Endometrial microvascular endothelial cells (primary cell): ENCODE measurements around the gene PLEKHA5. TPM values are rescaled to one million over a fixed set of nuclear protein-coding genes. Genes with fewer than 3 reads are reported as not detected.

ENCODE experiments used
- in situ Hi-C: cut with HindIII; loops from 2 replicates; pipeline ENCODE4 v1.10.0; 2017; ENCODE audit warnings: low sequenced_read_pairs, low pct_unique_long_range_greater_than_20kb; ENCODE audit errors: inconsistent ontology term
- total RNA-seq: library from RNA; depleted of rRNA; stranded (reverse); fragments of >200 nt; gene quantifications from one replicate; pipeline ENCODE4 v1.2.3, GENCODE V29; 2015; ENCODE audit errors: inconsistent ontology term

The PLEKHA5 gene
- total RNA-seq, 1 donor from 2014 or later: 11.2 TPM

DNA sequence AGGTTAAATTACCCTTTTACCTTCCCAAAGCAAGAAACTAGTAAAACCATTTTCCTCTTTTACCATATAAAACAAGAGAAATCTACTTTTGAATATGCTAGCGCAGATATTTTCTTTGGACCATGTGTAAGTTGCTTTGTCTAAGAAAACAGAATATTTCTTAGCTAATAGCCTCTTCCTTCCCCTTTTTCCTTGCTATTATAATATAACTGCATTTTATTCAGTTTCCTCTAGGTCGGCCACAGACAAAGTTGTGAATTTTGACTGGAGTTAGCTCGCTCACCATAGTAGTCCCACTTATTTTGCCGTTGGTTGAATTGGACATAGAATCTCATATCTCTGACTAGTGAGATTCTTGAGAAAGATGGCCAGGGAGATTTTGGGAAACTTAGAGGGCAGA lies 115.6 kb downstream of the PLEKHA5 start:
- in situ Hi-C loops: no loop called here

DNA sequence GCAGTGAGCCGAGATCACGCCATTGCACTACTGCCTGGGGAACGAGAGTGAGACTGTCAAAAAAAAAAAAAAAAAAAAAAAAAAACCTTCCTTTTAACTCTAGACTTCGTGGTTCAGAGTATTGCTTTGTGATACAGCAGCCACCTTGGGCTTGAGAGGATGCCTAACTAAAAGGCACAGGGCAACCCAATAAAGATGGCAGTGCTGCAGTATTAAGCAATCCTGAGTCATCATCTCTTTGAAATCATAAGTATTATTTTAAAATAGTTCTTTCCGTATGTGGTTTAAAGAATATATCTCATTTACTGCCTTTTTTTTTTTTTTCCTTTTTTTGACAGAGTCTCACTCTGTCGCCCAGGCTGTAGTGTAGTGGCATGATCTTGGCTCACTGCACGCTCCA lies 116.1 kb downstream of the PLEKHA5 start:
- in situ Hi-C loops: no loop called here

DNA sequence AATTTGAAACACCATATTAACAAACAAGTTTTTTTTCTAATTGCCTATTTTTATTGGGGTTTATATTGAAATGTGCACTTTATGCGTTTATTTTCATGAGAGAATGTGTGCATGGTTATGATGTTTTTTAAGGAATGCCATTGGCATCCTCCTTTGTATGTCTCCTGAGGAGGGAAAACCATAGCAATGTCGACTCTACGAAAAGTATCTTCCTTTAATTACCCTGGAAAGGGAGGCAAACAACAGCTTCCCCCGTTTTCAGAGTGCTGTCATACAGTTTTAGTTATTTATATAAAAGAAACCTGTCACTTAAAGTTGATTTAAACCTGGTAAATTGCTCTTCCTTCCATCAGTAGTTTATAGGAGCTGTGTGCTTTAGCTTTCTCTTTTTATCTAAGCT lies 117.4 kb downstream of the PLEKHA5 start:
- in situ Hi-C loops: no loop called here

DNA sequence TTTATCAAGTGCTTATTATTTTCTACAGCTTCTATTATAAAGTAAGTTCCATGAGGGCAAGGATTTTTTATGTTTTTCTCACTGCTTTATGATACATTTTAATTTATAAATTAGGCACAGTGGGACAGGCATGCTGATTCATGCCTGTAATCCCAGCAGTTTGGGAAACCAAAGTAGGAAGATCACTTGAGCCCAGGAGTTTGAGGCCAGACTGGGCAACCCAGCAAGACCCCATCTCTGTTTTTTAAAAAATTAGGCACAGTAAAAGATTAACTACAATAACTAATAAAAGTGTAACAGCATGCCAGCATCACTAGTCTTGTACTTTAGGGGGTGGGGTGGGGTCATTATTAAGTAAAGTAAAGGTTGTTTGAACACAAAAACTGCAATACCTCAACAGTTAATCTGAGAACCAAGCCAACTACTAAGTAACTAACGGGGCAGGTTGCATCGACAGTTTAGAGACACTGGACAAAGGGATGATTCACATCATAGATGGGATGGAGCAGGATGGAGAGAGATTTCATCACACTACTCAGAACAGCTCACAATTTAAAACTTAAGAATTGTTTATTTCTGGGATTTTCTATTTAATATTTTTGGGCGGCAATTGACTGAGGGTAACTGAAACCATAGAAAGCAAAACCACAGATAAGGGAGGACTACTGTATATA lies 119.5 kb downstream of the PLEKHA5 start:
- in situ Hi-C loops: no loop called here

DNA sequence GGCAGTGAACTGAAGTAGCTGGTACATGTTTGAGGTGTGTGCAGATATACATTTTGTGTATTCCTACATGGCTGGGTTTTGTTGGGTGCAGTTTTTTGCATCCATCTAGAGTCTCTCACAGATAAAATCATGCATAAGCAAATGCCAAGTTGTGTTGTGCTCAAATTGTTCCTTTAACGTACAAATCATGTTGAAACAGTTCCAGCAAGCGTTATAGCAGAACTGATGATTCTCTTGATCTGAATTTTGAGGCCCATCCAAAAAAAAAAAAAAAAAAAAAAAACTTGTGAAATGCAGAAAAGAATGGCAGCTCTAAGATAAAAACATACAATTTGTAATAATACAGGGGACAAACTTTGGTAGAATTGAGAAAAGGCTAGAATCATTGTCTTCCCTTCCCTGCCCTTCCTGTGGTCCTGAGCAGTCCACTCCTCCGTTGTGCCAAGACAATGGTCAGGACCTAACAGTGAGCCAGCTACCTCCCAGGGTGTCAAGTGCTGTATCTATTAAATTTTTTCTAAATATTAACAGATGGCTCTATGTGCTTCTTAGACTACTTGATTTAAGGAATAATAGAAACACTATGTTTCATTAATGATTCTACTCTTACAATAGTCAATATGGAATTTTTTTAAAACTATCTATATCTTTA lies 122.1 kb downstream of the PLEKHA5 start:
- in situ Hi-C loops: no loop called here

DNA sequence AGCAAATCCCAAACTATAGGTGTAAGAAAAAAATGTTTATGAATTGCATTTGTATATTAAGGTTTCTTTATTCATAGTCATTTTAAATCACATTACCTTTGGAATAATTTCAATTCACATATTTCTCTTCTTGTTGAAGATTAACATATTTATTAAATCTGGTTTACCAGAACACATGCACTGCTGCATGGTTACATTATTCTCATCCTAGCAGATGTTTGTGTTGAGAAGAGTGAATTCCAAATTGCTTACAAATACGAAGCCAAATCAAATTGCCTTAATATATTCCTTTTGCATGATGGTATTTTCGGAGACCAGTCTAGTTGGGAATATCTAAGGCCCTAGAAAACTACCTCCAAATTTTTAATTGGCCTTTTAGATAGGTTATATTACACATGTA lies 130.6 kb downstream of the PLEKHA5 start:
- in situ Hi-C loops: no loop called here

DNA sequence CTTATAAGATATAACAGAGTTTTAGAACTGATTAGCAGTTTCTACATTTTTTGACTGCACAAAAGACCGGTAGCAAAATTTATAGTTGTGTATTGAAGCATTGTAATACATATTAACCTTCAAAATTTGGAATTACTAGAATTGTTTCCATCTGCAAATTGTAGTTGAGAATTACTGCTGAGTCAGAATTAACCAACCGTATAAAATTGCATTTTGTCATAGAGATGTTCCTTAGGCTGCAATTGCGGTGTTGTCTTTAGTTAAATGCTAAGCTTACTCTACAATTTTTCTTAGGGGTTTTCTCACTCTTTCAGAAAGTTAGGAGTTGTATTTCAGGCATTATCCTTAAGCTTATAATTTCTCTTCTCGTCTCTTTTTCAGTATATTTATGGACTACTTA lies 132.2 kb downstream of the PLEKHA5 start:
- in situ Hi-C loops: no loop called here

DNA sequence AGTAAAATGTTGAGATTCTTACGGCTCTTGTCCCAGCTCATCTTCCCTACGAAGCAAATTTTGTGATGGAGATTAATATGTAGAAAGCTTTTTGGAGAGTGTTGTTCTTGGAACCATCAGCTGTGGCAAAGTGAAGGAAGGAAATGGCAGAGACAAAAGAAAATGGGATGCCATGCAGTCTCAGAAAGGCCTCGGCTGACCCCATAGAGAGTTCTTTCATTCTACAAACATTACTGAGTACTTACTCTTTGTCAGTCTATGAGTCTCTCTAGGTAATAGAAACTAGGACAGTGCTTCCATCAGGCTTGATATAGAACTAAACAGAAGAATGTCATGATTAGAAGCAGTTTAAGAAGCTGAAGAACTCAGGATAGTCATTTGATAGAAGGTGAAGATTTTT lies 134.1 kb downstream of the PLEKHA5 start:
- in situ Hi-C loops: no loop called here

DNA sequence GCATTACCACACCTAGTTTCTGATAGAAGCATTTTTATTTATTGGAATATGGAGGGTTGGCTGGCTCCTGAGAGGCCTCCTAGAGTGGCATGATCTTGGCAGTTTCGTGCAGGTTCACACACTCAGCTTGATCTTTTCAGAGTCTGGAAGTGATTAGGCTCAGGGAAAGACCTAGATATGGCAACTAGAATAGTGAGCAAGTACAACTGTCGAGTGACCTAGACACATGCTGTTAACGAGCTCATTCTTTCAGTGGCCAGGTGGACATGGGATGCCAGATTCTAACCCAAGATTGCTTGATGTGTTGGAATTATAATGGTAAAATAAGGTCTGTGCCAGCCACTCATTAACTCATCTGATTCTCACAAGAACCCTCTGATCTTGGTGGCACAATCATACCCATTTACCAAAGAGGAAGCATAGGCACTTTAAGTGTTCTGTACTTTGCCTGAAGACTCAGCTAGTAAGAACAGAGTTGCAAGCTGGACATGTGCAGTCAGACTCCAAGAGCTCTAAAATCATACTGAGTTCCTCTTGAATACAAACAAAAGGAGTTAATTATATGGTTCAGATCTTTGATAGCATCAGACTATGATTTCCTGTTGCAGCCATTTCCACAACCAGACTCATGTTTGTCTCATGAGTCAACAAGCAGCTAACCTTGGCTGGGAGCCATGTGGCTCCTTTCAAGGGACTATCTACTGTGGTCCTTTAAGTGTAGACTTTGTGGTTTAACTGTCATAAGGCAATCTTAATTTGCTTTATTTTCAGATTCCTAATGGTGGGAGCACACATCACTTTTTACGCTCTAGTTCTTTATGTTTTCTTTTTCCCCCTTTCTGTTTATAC lies 144.2 kb downstream of the PLEKHA5 start:
- in situ Hi-C loops: no loop called here

DNA sequence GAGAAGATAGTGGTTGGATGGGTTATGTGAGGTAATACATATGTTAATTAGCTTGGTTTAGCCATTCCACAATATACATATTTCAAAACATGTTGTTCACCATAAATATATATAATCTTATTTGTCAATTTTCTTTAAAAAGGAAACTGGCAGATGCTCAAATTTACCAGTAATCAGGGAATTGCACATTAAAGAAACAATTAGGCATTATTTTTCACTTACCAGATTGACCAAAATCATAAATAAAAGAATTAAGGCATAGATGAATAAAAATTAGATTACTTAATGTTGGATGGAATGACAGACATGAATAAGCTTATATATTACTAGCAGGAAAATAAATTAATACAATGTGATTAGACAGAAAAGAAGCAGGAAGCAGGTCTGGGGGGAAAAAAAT lies 147.2 kb downstream of the PLEKHA5 start:
- in situ Hi-C loops: no loop called here

DNA sequence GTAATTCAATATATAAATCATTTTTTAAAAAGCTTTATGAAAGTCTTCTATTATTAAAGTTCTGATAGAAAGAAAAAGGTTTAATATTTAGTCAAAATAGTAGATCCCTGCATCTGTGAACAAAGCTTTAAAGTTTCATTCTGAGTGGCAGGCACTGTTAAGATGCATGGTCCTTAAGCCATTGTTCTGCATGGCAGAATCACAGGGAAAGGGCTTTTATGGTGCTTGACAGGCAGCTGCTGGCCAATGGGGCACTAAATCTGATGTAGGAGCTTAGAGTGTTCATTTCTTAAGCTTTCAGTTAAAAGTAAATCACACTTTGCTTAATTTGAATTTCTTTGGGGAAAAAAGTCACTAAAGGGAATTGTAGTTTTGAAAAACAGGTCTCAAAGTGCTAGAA lies 148.2 kb downstream of the PLEKHA5 start:
- in situ Hi-C loops: no loop called here

DNA sequence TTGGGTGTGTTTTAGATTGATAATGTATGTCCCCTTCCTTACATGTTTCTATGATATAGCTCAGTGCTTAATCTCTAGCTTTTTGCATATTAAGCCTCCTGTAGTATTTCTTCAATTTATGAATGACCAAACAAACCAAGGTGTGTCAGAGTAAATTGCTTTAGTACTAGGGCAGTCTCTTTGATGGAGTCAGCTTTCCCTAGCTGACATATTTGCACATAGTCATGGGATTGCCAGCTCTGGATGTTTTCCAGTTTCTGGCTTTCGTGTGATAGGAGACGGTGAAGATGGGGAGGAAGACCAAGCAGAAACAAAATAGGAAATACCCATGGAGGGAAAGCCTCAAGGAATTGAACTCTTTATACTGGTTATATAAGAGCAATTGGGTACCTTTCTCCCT lies 148.9 kb downstream of the PLEKHA5 start:
- in situ Hi-C loops: no loop called here

DNA sequence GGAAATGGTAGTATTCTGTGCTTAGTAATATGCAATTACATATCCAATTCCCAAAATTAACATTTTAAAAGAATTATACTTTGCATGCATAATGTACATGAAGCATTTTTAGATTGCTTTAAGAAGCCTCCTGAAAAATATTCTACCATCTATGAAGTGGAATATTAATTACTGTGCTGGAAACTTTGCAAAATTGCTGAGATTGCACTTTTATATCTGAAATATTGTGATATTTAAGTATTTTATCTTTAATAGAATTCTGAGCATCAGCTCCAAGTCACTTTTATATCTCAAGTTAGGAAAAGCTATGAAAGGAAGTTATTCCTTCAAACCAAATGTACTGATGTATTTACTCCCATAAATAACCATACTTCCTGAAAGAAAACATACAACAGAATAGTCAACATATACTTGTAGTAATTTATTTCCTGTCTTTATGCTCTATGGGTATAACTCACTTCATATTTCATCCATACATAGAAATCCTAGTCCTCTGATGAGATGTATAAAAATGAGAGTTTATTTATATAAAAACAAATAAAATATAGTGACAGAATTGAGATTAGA lies 152.7 kb downstream of the PLEKHA5 start:
- in situ Hi-C loops: no loop called here

DNA sequence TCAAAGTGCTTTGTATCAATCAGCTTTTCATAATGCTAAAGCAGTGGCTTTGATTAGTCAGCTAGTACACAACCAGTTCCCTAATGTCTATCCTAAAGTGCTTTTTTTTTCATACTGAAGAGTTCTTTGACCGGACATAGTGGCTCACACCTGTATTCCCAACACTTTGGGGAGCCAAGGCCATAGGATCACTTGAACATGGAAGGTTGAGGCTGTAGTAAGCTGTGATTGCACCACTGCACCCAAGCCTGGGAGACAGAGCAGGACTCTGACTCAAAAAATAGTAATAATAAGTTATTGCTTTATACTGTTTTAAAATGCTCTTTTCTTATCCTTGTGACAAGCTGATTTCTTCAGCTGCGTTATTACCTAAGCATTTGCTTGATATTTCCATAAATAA lies 155.1 kb downstream of the PLEKHA5 start:
- in situ Hi-C loops: no loop called here

DNA sequence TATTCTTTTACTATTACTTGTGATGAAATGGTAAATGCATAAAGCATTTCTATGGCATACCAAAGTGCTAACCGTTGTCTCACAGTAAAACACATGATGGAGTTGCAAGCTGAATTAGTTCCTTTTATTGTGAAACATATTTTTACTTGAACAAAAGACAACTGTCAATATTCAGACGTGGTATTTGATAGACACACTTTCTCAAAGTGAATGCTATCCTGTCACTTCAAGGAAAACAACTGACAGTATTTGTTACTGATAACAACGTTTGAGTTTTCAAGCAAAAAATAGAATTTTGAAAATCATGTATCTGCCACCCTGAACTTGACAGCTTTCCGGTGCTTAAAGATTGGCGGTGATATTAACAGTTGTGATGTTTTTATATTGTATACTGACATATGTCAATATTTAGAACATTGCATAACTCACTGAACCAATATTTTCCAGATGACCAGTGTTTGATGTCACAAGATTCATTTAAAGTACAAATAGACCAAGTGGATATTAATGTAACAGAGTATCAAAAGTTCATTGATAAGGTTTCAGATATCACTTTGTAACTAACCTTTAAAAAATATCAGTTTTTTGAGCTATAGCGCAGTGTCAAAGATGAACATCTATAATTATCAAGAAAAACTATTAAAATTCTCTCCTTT lies 156.4 kb downstream of the PLEKHA5 start:
- in situ Hi-C loops: no loop called here

DNA sequence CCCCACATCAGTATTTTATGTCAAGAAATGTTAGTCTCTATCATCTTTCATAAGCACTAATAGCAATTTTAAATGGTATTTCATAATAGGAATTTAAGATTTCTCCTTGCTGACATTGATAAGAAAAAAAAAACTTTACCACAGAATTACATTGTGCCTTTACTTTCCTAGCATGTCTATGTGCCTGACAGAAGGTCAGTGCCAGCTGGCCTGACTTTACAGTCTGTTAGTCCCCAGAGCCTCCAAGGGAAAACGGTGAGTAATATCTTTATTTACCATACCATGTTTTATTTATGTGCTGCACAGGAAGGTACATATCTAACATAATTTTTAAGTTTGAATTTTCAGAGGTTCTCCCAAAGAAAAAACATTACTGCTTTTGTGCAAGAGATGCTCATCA lies 157.8 kb downstream of the PLEKHA5 start:
- in situ Hi-C loops: no loop called here

DNA sequence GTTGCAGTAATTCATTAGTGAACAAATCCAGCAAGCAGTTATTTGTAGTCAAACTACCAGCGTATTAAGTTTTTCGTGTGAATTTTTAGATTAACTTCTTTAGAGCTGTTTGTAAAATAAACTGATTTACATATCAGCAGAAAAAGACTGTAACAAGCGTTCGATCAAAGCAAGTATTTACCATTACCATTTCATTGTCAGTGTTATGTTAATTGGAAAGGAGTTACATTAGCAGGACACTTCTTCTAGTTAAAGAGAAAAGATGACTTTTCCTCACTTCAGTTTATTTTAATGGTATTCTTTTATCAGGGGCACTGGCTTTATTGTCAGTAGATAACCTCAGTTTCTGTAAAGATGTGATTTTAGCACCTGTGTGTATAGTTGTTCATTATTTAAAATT lies 158.6 kb downstream of the PLEKHA5 start:
- in situ Hi-C loops: no loop called here

DNA sequence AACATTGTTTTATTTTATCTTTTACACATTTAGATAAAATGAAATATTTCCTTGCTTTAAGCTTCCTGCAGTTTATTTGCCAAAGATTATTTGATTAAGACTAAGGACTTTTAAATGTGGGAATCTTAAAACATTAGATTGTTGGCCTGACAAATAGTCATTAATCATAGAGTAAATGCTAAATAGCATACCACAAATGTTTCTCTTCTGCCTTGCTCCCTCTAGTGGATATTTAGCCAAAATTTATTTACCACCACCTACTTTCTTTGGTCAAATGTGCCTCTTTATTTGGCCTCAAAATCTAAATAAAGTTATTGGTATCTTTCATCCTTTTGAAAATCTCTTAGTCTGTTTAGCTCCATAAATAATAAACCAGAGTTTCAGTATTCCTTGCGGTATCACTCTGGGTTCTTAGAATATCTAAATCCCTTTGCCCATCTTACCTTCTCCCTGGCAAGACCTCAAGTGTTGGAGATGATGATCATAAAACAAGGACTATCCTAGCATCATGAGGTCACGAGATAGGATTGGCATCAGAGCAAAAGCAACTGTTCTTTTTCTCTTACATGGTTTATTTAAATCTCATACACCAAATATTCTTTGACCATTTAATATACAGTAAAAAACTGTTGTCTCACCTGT lies 159.2 kb downstream of the PLEKHA5 start:
- in situ Hi-C loops: no loop called here
